Fibroblast of mammary gland (primary cell): ENCODE results near the gene CHRM1.

ENCODE experiments used
- DNase-seq: peaks from one replicate; pipeline ENCODE4 v3.0.0-alpha.2; 2010; ENCODE audit warnings: low read depth
- H3K4me3 ChIP-seq: 2 replicates; pipeline ENCODE4 v1.5.1; 2011; ENCODE audit warnings: low read depth, mild to moderate bottlenecking, low read length, moderate library complexity; ENCODE audit not compliant: control insufficient read depth
- TF ChIP-seq, protein P1 (sequence below): conservative IDR thresholded peaks from 2 replicates; pipeline ENCODE4 v1.5.1; 2011; ENCODE audit warnings: low read depth, low read length, inconsistent platforms; ENCODE audit not compliant: control insufficient read depth, insufficient read depth

The CHRM1 gene

GRCh38 chr11:62921201-62921572 lies at the start of gene CHRM1:
Gene CHRM1 (minus strand): TSS chr11:62921363. CDS start chr11:62911100, 10,263 bp downstream.
- no peak for DNase-seq
- no peak within 1 kb of the TSS for H3K4me3 ChIP-seq
- TF ChIP-seq, protein P1, sequence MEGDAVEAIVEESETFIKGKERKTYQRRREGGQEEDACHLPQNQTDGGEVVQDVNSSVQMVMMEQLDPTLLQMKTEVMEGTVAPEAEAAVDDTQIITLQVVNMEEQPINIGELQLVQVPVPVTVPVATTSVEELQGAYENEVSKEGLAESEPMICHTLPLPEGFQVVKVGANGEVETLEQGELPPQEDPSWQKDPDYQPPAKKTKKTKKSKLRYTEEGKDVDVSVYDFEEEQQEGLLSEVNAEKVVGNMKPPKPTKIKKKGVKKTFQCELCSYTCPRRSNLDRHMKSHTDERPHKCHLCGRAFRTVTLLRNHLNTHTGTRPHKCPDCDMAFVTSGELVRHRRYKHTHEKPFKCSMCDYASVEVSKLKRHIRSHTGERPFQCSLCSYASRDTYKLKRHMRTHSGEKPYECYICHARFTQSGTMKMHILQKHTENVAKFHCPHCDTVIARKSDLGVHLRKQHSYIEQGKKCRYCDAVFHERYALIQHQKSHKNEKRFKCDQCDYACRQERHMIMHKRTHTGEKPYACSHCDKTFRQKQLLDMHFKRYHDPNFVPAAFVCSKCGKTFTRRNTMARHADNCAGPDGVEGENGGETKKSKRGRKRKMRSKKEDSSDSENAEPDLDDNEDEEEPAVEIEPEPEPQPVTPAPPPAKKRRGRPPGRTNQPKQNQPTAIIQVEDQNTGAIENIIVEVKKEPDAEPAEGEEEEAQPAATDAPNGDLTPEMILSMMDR: no peak

DNA sequence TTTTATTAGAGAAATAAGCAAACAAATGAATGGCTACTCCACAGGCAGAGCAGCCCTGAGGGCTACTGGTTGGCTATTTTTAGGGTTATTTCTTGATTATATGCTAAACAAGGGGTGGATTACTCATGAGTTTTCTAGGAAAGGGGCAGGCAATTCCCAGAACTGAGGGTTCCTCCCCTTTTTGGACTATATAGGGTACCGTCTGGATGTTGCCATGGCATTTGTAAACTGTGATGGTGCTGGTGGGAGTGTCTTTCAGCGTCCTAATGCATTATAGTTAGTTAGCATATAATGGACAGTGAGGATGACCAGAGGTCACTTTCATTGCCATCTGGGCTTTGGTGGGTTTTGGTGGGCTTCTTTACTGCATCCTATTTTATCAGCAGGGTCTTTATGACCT lies 44.4 kb upstream of the CHRM1 start:
- no peak overlapping the region for H3K4me3 ChIP-seq
- no peak for DNase-seq
- TF ChIP-seq, protein P1: no peak

DNA sequence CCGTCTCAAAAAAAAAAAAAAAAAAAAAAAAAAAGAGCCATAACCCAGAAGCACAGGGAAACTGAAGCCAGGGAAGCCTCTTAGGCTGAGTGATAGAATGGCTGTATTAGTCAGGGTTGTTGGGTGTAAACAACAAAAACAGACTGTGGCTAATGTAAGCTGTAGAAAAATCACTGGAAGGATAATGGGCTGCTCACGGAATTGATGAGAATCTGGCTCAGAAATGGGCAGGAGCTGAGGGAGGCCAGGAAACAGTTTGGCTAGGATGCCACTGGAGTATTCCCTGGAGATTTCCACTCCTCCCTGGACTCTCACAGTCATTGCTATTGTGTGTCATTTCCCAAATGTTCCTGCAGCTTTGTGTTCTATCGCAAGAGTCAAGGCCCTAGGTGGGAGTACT lies 41.2 kb upstream of the CHRM1 start:
- no peak for DNase-seq
- TF ChIP-seq, protein P1: no peak
- no peak overlapping the region for H3K4me3 ChIP-seq

- H3K4me3 ChIP-seq: no peak overlapping the region
- TF ChIP-seq, protein P1: no peak
- no peak for DNase-seq
Measured at GRCh38 chr11:62961017-62961570, 39.9 kb upstream of the CHRM1 start.

DNA sequence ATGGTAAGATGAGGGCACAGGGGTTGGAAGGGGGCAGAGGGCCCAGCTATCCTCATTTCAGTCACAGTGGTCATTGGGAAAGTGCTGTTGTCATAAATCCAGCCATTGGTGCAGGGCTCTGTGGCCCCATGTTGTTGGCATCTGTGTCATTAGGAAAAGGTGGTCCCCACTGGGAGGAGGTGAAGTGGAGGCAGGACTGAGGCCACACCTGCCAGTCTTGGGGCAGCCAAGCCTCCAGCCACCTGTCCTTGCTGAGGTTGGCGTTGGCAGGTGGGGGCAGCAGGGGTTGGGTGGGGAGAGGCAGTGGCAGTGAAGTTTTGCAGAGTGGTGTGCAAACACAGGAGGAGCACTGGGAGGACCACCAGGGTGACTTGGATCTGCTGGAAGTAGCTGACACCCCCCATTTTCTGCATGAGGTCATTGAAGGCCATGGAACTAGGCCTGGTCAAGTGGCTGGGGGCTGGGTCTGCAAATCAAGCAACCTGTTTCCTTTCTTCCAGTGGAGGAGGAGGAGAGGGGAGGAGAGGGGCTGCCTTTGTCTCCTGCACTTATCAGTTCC lies 38.3 kb upstream of the CHRM1 start:
- no peak overlapping the region for H3K4me3 ChIP-seq
- TF ChIP-seq, protein P1: no peak
- DNase-seq: no peak

GRCh38 chr11:62958547-62959421 lies 37.6 kb upstream of the CHRM1 start:
- H3K4me3 ChIP-seq: no peak overlapping the region
- peak; percentile 55 for DNase-seq
- TF ChIP-seq, protein P1: no peak
